Spleen (tissue), 11 donors: ENCODE measurements around the gene GNG4. TPM values are rescaled to one million over a fixed set of nuclear protein-coding genes. Genes with fewer than 3 reads are reported as not detected.
"Not testable (repeated sequence)": the region's sequence is repeated elsewhere in the genome, so short reads cannot be mapped to it uniquely, and the experiment has no call there.

ENCODE experiments used
- DNase-seq: peaks from one replicate; pipeline ENCODE4 v3.0.0-alpha.2; 2020
- H3K27ac ChIP-seq, 8 donors: fragments of 200-600 bp; sonication (generic) in 7 of 8; 1 replicate in 4 of 8; 2 replicates in 4 of 8; pipeline versions ENCODE4 v1.5.0 to v1.8.0; 2016 to 2021; ENCODE audit warnings: inconsistent platforms in 4 of 8, mild to moderate bottlenecking in 4 of 8, moderate library complexity in 1 of 8
- H3K27me3 ChIP-seq, 7 donors: fragments of 200-600 bp; sonication (generic) in 6 of 7; replicated peaks in 1 of 7; 1 replicate in 4 of 7; 2 replicates in 3 of 7; pipeline versions ENCODE4 v1.5.0 to v1.8.0; 2016 to 2021; ENCODE audit warnings: inconsistent platforms in 3 of 7, mild to moderate bottlenecking in 1 of 7
- H3K36me3 ChIP-seq, 6 donors: fragments of 200-600 bp; sonication (generic) in 5 of 6; 1 replicate in 4 of 6; 2 replicates in 2 of 6; pipeline versions ENCODE4 v1.5.0 to v1.8.0; 2016 to 2021; ENCODE audit warnings: inconsistent platforms in 2 of 6
- H3K4me1 ChIP-seq, 6 donors: fragments of 200-600 bp; sonication (generic) in 5 of 6; 1 replicate in 3 of 6; 2 replicates in 3 of 6; pipeline versions ENCODE4 v1.5.0 to v1.8.0; 2016 to 2021; ENCODE audit warnings: inconsistent platforms in 3 of 6
- H3K4me3 ChIP-seq, 8 donors: fragments of 200-600 bp; sonication (generic) in 7 of 8; 1 replicate in 4 of 8; 2 replicates in 4 of 8; pipeline versions ENCODE4 v1.5.0 to v1.8.0; 2016 to 2021; ENCODE audit warnings: inconsistent platforms in 4 of 8, mild to moderate bottlenecking in 4 of 8, moderate library complexity in 2 of 8
- H3K9me3 ChIP-seq, 8 donors: fragments of 200-600 bp; sonication (generic) in 7 of 8; 1 replicate in 4 of 8; 2 replicates in 4 of 8; pipeline versions ENCODE4 v1.5.0 to v1.8.0; 2016 to 2021; ENCODE audit warnings: inconsistent platforms in 4 of 8
- CTCF ChIP-seq, 11 experiments: fragments of 200-600 bp in 7 of 11; fragments of 450-650 bp in 4 of 11; sonication (generic) in 4 of 11; IDR thresholded peaks in 8 of 11; conservative IDR thresholded peaks in 3 of 11; 1 replicate in 7 of 11; 2 replicates in 4 of 11; pipeline versions ENCODE4 v1.4.0 to v1.8.0; 2016 to 2021; ENCODE audit warnings: antibody characterized with exemption in 11 of 11, inconsistent platforms in 4 of 11, mild to moderate bottlenecking in 1 of 11
- POLR2A ChIP-seq, 3 donors: fragments of 450-650 bp; IDR thresholded peaks; one replicate each; pipeline ENCODE4 v1.5.1; 2017; ENCODE audit warnings: antibody characterized with exemption in 3 of 3, mild to moderate bottlenecking in 1 of 3
- POLR2AphosphoS5 ChIP-seq, 3 donors: sonication (generic); formaldehyde crosslinking; IDR thresholded peaks; one replicate each; pipeline ENCODE4 v1.5.1; 2017; ENCODE audit warnings: antibody characterized with exemption in 3 of 3
- WGBS, 5 donors: extraction: QIAGEN DNeasy Blood & Tissue Kit in 3 of 5; methylation state at CpG; one replicate each; pipeline versions ENCODE4 v1.1.5 to v1.1.7; 2013 to 2018; 5-methylcytosine and 5-hydroxymethylcytosine counted together
- intact Hi-C: fragments of 100-400 bp; cut with DNase I; formaldehyde crosslinking; loops from one replicate; pipeline ENCODE4 v1.15.0; 2023; ENCODE audit warnings: low total_unique reads
- polyA plus RNA-seq, 3 donors: library from polyadenylated mRNA; stranded (reverse); fragments of 200-250 nt; gene quantifications; one replicate each; pipeline ENCODE4 v1.2.1, GENCODE V29; 2013
- total RNA-seq, 7 donors: library from RNA; depleted of rRNA in 3 of 7; stranded (reverse); fragments of >200 nt in 3 of 7; fragmentation: NEBNext Ultra II Directional in 4 of 7; extraction: Animal tissue kit (Norgen Biotek cat#: 25700) in 4 of 7; gene quantifications; one replicate each; pipeline versions ENCODE4 v1.1.0 to v1.2.1, GENCODE V29; 2016 to 2021
- donor health status: healthy with polysubstance abuse.
- donor health status: DM: no; HTN: no; CAD: no; lungs with moderate emphysema.
- donor health status: DM: no; HTN: no; CAD: no.
- donor health status: Bipolar disorder and iron deficiency.
- donor health status: healthy.
- donor health status: DM: no; HTN: no; CAD: no.
- donor health status: DM: yes; HTN: yes; CAD: no.

The GNG4 gene
- total and polyA plus RNA-seq, 10 donors, result 0.13 to 0.65 (median 0.18) TPM; not detected in 6

GRCh38 chr1:235642011-235642942, 7.3 kb downstream of the GNG4 start:
- Histone ChIP-seq H3K36me3 (no peaks in the 10 kb centered on the region), H3K4me3 (peak overlapping the region in 5 of 8 donors; percentile 26 to 63 (median 31)), H3K27me3 (peaks cover 0 to 57% (median 8%) of the 10 kb centered on the region in 7 donors), H3K27ac (peak overlapping the region in 5 of 8 donors; percentile 28 to 78 (median 55)), H3K4me1 (peaks cover 0 to 23% (median 15%) of the 10 kb centered on the region in 6 donors), H3K9me3 (no peaks in the 10 kb centered on the region)
- peak; percentile 83 for DNase-seq
- no peak for TF ChIP-seq POLR2A (IDR thresholded peaks at IDR 0.05)
- TF ChIP-seq POLR2AphosphoS5 (IDR thresholded peaks at IDR 0.05), result peak; percentile 30 to 59 (median 44)
- no peak for TF ChIP-seq CTCF (IDR thresholded peaks at IDR 0.05 in 8 of 11, conservative IDR thresholded peaks at IDR 0.05 in 3 of 11)
- intact Hi-C loops, result no loop called here
- 21 to 37% (median 27%) methylated on average over 46 to 47 of the region's 47 CpGs for WGBS, 5 donors

- no peaks in the 10 kb centered on the region for H3K36me3 ChIP-seq
- no peak for TF ChIP-seq POLR2A (IDR thresholded peaks at IDR 0.05)
- no peak for TF ChIP-seq CTCF (IDR thresholded peaks at IDR 0.05 in 8 of 11, conservative IDR thresholded peaks at IDR 0.05 in 3 of 11)
- TF ChIP-seq POLR2AphosphoS5 (IDR thresholded peaks at IDR 0.05), result no peak
- H3K4me3 ChIP-seq, result no peak overlapping the region
- WGBS, 5 donors, result 89 to 96% (median 94%) methylated on average over 8 to 12 of the region's 12 CpGs
- H3K27ac ChIP-seq, result no peak overlapping the region
- H3K4me1 ChIP-seq, result peaks cover 0 to 23% (median 15%) of the 10 kb centered on the region in 6 donors
- H3K9me3 ChIP-seq, result no peaks in the 10 kb centered on the region
- H3K27me3 ChIP-seq, result peaks cover 0 to 47% (median 0%) of the 10 kb centered on the region in 7 donors
- intact Hi-C loops, result no loop called here
- DNase-seq, result peak; percentile 59
These were observed 9.0 kb downstream of the GNG4 start for GRCh38 chr1:235640580-235640979.

GRCh38 chr1:235639226-235640205, 10.1 kb downstream of the GNG4 start:
- H3K4me1 ChIP-seq, result peaks cover 0 to 23% (median 15%) of the 10 kb centered on the region in 6 donors
- DNase-seq, result peak; percentile 48
- H3K4me3 ChIP-seq, result no peak overlapping the region
- peaks cover 0 to 37% (median 0%) of the 10 kb centered on the region in 7 donors for H3K27me3 ChIP-seq
- 81 to 93% (median 85%) methylated on average over 14 of the region's 14 CpGs for WGBS, 5 donors
- TF ChIP-seq POLR2AphosphoS5 (IDR thresholded peaks at IDR 0.05) (no peak), POLR2A (IDR thresholded peaks at IDR 0.05) (no peak), CTCF (IDR thresholded peaks at IDR 0.05 in 8 of 11, conservative IDR thresholded peaks at IDR 0.05 in 3 of 11) (no peak)
- no peaks in the 10 kb centered on the region for H3K9me3 ChIP-seq
- intact Hi-C loops, result no loop called here
- H3K36me3 ChIP-seq, result no peaks in the 10 kb centered on the region
- no peak overlapping the region for H3K27ac ChIP-seq

GRCh38 chr1:235638612-235639011, 11.0 kb downstream of the GNG4 start:
- intact Hi-C loops, H3K9me3 ChIP-seq, H3K27ac ChIP-seq, H3K4me3 ChIP-seq, H3K36me3 ChIP-seq: not testable (repeated sequence)
- peaks cover 0 to 28% (median 0%) of the 10 kb centered on the region in 7 donors for H3K27me3 ChIP-seq
- H3K4me1 ChIP-seq, result peaks cover 0 to 23% (median 15%) of the 10 kb centered on the region in 6 donors
- DNase-seq, result peak; percentile 37
- 83 to 96% (median 89%) methylated on average over 1 to 2 of the region's 2 CpGs for WGBS, 5 donors
